Ecto neural progenitor cell (in vitro differentiated cells): ENCODE data around the gene PTPA.
"Not testable (repeated sequence)": the region's sequence is repeated elsewhere in the genome, so short reads cannot be mapped to it uniquely, and the experiment has no call there.

Experiments used
- DNase-seq: peaks from one replicate; pipeline ENCODE4 v3.0.0-alpha.2; 2018; ENCODE audit warnings: low spot score

The PTPA gene

GRCh38 chr9:129109537-129109903 lies 1.7 kb upstream of the PTPA start:
- DNase-seq, result no peak

GRCh38 chr9:129109952-129110739 lies 1.1 kb upstream of the PTPA start:
- peak; percentile 57 for DNase-seq

- DNase-seq, result no peak
Observed at GRCh38 chr9:129111528-129112151, 425 bp downstream of the PTPA start.

- not testable (repeated sequence) for DNase-seq
Observed at GRCh38 chr9:129112526-129112925, 1.3 kb downstream of the PTPA start.

- no peak for DNase-seq
Observed at GRCh38 chr9:129113645-129114304, 2.6 kb downstream of the PTPA start.

- no peak for DNase-seq
Observed at GRCh38 chr9:129118799-129119198, 7.6 kb downstream of the PTPA start.

GRCh38 chr9:129121483-129121882 lies 10.3 kb downstream of the PTPA start:
- no peak for DNase-seq

GRCh38 chr9:129122133-129122532 lies 10.9 kb downstream of the PTPA start:
- DNase-seq, result no peak

- not testable (repeated sequence) for DNase-seq
Observed at GRCh38 chr9:129122976-129123375, 11.8 kb downstream of the PTPA start.

- DNase-seq, result no peak
Observed at GRCh38 chr9:129124506-129125069, 13.4 kb downstream of the PTPA start.

- DNase-seq, result no peak
Observed at GRCh38 chr9:129125478-129125877, 14.3 kb downstream of the PTPA start.

- peak; percentile 68 for DNase-seq
Observed at GRCh38 chr9:129126749-129127618, 15.8 kb downstream of the PTPA start.

GRCh38 chr9:129128689-129129088 lies 17.5 kb downstream of the PTPA start:
- DNase-seq, result no peak

GRCh38 chr9:129130271-129130670 lies 19.1 kb downstream of the PTPA start:
- not testable (repeated sequence) for DNase-seq

GRCh38 chr9:129130791-129131190 lies 19.6 kb downstream of the PTPA start:
- no peak for DNase-seq

- DNase-seq, result peak; percentile 88
Observed at GRCh38 chr9:129131300-129132145, 20.3 kb downstream of the PTPA start.

- no peak for DNase-seq
Observed at GRCh38 chr9:129133082-129133481, 21.9 kb downstream of the PTPA start.

- DNase-seq, result no peak
Observed at GRCh38 chr9:129135476-129135875, 24.3 kb downstream of the PTPA start.

GRCh38 chr9:129136446-129137035 lies 25.3 kb downstream of the PTPA start:
- no peak for DNase-seq
